Activated T-helper 9 cell treated with anti-CD3 and anti-CD28 coated beads, Interleukin-2, amount 50 U/mL, for 16 hours (primary cell): ENCODE data around the gene KBTBD8.

ENCODE experiments used
- DNase-seq: peaks from one replicate; pipeline ENCODE4 v3.0.0-alpha.2; 2020; ENCODE audit warnings: low read depth

The KBTBD8 gene

GRCh38 chr3:67034371-67034770 is 36.3 kb downstream of the KBTBD8 start:
- no peak for DNase-seq

- no peak for DNase-seq
Measured at GRCh38 chr3:67037615-67038014, 39.5 kb downstream of the KBTBD8 start.

- no peak for DNase-seq
Measured at GRCh38 chr3:67044295-67044694, 46.2 kb downstream of the KBTBD8 start.

GRCh38 chr3:67044955-67045354 is 46.8 kb downstream of the KBTBD8 start:
- DNase-seq, result no peak

- no peak for DNase-seq
Measured at GRCh38 chr3:67045711-67046465, 47.8 kb downstream of the KBTBD8 start.

- DNase-seq, result no peak
Measured at GRCh38 chr3:67047051-67047450, 48.9 kb downstream of the KBTBD8 start.

GRCh38 chr3:67048067-67048714 is 50.1 kb downstream of the KBTBD8 start:
- no peak for DNase-seq

GRCh38 chr3:67048715-67049074 is 50.6 kb downstream of the KBTBD8 start:
- DNase-seq, result no peak

GRCh38 chr3:67059443-67059842 is 61.3 kb downstream of the KBTBD8 start:
- no peak for DNase-seq
